Heart left ventricle (tissue), 13 donors: ENCODE data around the gene GPR65.

Source experiments
- POLR2A ChIP-seq, 2 donors: fragments of 450-650 bp; IDR thresholded peaks; one replicate each; pipeline ENCODE4 v1.6.1; 2017; ENCODE audit warnings: antibody characterized with exemption in 2 of 2, mild to moderate bottlenecking in 2 of 2, moderate library complexity in 2 of 2
- TF ChIP-seq, protein P1 (sequence below), 12 donors: fragments of 200-600 bp; sonication (generic) in 4 of 12; IDR thresholded peaks; one replicate each; pipeline versions ENCODE4 v1.5.0 to v1.8.0; 2018 to 2022; ENCODE audit warnings: antibody characterized with exemption in 12 of 12, mild to moderate bottlenecking in 5 of 12
- donor health status: ischemic (EF 13 %, LVEDD 7.1; RV severe dilation, severe dysfunction).
- donor health status: DM: no; HTN: yes; CAD: no.
- donor health status: DM: no; HTN: no; CAD: no.
- donor health status: ischemic (EF 25% LVEDD 6.9; RV normal size, moderate dysfunction).
- donor health status: ischemic (EF 25% LVEDD 5.7; RV mildly dilated, moderate dysfunction).
- donor health status: ischemic (EF 35%, LVEDD 5.7; RV mildly dilated, moderate dysfunction).
- donor health status: nonischemic (EF 11% LVEDD 7.7; RV severe dilation, severe dysfunction).
- donor health status: DM: yes; HTN: yes; CAD: no.
- donor health status: PGD.
- donor health status: ischemic (EF 29% LVEDD 5.4; RV normal size, mild dysfunction).
- donor health status: nonischemic (EF 23%, LVEDD 6.1; RV moderate dilation, normal function).

DNA sequence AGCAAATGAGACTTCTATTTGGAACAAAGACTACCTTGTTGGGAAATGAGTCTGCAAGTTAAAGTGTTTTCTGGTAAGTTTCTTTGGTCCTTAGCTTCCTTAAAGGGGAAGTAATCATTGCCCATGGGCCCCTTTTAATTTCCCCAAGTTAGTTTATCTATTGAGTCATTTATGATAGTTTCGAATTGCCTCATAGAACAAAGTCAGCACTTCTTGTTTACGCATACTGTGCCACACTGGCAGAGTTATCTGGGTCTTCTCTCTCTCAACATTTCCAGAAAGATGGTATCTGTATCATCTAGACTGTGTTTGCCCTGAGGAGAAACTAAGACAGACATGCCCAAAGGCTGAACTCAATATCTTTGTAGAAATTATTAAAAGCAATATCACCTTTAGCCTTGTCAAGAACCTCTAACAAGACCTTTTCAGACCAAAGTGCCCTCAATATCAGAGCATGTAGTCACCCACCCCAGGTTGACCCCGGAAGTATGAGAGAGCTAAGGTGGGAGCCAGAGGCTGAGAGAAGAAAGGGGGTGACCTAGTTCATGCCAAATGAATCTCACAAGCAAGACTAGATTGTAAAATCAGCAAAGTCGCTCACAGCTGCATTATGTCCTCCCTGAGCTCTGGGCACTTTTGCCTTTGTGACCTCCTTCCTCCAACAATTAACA lies 40.0 kb downstream of the GPR65 start:
- TF ChIP-seq, protein P1, sequence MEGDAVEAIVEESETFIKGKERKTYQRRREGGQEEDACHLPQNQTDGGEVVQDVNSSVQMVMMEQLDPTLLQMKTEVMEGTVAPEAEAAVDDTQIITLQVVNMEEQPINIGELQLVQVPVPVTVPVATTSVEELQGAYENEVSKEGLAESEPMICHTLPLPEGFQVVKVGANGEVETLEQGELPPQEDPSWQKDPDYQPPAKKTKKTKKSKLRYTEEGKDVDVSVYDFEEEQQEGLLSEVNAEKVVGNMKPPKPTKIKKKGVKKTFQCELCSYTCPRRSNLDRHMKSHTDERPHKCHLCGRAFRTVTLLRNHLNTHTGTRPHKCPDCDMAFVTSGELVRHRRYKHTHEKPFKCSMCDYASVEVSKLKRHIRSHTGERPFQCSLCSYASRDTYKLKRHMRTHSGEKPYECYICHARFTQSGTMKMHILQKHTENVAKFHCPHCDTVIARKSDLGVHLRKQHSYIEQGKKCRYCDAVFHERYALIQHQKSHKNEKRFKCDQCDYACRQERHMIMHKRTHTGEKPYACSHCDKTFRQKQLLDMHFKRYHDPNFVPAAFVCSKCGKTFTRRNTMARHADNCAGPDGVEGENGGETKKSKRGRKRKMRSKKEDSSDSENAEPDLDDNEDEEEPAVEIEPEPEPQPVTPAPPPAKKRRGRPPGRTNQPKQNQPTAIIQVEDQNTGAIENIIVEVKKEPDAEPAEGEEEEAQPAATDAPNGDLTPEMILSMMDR (IDR thresholded peaks at IDR 0.05), result no peak
- no peak for TF ChIP-seq POLR2A (IDR thresholded peaks at IDR 0.05)
